NCI-H2227 (cell line): ENCODE data around the gene PEPD.
"Not testable (repeated sequence)": the region's sequence is repeated elsewhere in the genome, so short reads cannot be mapped to it uniquely, and the experiment has no call there.

Experiments used
- DNase-seq: peaks from one replicate; lab custom pipeline; 2025; ENCODE audit not compliant: unreplicated experiment; lab: John Stamatoyannopoulos, UW

PEPD gene

GRCh38 chr19:33521480-33522370 lies at the start of gene PEPD:
PEPD (minus strand) TSS chr19:33521791; CDS start chr19:33521760, 31 bp downstream.
- DNase-seq: peak; percentile 100

- no peak for DNase-seq
Measured at GRCh38 chr19:33569821-33570220, 48.2 kb upstream of the PEPD start.

GRCh38 chr19:33568706-33569105 lies 47.1 kb upstream of the PEPD start:
- no peak for DNase-seq

- no peak for DNase-seq
Measured at GRCh38 chr19:33564836-33565338, 43.3 kb upstream of the PEPD start.

GRCh38 chr19:33562636-33563035 lies 41.0 kb upstream of the PEPD start:
- DNase-seq: no peak

DNA sequence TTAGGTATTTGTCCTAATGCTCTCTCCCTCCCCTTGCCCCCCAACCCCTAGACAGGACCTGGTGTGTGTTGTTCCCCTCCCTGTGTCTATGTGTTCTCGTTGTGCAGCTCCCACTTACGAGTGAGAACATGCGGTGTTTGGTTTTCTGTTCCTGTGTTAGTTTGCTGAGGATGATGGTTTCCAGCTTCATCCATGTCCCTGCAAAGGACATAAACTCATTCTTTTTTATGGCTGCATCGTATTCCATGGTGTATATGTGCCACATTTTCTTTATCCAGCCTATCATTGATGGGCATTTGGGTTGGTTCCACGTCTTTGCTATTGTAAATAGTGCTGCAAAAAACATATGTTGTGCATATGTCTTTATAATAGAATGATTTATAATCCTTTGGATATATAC lies 40.1 kb upstream of the PEPD start:
- DNase-seq: not testable (repeated sequence)

GRCh38 chr19:33561261-33561660 lies 39.7 kb upstream of the PEPD start:
- no peak for DNase-seq

DNA sequence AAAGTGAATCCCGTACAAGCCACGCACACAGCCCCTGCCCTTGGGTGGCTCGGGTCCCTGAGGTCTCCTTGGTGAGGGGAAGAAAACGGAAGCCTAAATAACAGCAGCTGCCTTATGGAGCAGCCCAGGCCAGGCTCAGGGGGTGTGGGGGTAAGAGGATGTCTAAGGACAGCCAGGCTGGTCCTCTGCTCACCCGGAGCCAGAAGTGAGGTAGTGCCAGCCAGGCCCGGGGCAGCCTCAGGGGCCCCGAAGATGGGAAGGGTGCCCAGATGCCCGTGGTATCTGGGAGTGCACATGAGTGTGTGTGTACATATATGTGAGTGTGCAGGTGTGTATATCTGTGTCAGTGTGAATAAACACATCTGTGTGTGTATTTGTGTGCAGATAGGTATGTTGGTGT lies 38.4 kb upstream of the PEPD start:
- DNase-seq: no peak

- no peak for DNase-seq
Measured at GRCh38 chr19:33558856-33559255, 37.3 kb upstream of the PEPD start.

DNA sequence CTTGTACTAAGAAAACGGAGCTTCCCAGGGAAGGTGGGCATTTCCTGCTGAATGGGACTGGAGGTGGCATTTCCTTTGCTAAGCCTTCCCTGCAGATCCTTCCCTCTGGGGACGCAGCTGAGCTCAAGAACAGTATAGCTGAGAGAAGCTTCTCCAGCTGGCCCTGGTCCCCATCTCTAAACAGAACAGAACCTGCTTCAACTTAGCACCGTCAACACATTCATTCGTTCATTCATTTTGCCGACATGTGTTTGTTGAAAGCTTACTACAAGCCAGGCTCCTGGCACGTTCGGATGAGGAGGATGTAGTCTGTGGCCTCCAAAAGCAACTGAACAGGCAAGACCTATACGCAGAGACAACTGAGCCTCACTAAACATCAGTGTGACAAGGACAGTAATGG lies 36.6 kb upstream of the PEPD start:
- no peak for DNase-seq

DNA sequence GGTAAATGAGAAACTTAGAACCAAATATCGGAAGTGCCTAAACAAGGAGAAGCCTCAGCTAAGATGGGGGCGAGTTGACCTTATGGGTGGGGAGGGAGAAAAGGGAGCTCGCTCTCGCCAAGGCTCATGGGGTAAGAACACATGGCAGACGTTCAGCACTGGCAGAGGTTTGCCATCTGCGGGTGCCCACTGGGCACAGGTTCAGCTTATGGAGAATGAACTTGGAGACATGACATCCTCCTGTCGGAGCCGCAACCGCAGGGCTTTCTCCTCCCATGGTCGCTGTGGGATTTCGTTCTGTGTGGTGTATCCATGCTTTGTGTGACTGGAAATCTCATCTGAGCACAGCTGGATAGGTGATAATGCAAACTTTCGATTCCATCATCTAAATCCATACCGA lies 36.1 kb upstream of the PEPD start:
- no peak for DNase-seq

GRCh38 chr19:33557196-33557595 lies 35.6 kb upstream of the PEPD start:
- no peak for DNase-seq

GRCh38 chr19:33556261-33556660 lies 34.7 kb upstream of the PEPD start:
- no peak for DNase-seq

DNA sequence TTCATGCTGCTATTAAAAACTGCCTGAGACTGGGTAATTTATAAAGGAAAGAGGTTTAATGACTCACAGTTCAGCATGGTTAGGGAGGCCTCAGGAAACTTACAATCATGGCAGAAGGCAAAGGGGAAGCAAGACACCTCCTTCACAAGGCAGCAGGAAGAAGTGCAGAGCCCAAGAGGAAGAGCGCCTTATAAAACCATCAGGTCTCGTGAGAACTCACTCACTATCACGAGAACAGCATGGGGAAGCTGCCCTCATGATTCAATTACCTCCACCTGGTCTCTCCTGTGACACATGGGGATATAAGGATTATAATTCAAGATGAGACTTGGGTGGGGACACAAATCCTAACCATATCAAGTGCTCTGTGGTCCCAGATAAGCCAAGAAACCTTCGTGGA lies 34.1 kb upstream of the PEPD start:
- not testable (repeated sequence) for DNase-seq

GRCh38 chr19:33554821-33555220 lies 33.2 kb upstream of the PEPD start:
- no peak for DNase-seq

DNA sequence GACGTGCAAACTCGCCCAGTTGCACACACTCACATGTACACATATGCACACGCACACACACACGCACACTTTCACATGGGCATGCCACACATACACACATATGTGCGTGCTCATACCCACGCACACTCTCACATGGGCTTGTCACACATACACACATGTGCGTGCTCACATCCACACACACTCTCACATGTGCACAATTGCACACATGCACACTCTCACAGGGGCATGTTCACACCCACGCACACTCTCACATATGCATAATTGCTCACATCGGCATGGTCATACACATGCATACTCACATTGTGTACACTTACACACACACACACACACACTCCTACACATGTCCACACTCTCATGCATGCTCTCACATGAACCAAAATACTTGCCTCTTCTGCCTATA lies 32.8 kb upstream of the PEPD start:
- DNase-seq: no peak

GRCh38 chr19:33553530-33554310 lies 32.1 kb upstream of the PEPD start:
- DNase-seq: no peak

DNA sequence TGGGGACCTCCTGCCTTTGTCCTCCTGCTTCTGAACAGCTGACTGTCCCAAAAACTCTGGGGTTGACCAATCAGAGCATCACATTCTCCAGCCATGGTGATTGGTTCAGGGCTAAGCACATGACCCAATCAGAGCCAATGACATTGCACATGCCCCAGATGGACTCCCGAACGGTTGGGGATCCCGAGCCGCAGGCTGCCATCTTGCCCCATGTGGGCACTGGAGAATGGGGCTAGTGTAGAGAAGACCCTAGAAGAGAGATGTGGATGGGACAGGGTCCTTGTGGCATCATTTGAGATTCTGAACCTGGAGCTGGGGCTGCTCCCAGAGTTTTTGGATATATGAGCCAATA lies 31.3 kb upstream of the PEPD start:
- DNase-seq: no peak

DNA sequence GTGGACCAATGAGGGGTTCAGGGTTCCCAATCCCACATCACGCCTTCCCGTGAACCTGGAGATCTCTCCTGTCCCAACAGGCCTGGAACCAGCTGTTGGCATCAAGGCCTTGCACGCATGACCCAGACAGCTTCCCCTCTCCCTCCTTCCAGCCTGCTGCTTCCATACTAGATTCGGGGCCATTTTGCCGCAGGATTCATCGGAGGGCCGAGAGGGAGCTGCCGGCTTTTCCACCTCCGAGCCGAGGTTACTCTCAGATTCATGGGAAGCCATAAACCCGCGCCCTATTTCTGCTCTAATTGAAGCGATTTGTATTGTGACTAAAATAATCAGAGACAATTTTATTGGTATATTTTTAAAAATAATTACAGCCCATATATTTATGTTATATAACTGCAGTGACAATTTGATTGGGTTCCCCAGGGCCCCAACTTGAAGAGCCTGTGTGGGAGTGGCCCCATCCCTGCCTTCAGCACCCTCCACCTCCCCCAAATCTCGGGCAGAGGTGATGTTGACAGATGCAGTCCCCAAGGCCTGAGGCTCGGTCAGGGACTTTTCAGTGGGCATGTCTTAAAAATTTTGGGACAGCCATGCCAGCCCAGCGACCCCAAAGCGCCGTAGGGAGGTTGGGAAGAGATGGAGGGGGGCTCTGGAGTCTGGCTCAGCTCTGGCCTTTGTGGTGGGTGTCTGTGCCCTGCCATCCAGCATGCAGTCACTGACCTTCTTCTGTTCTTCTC lies 30.8 kb upstream of the PEPD start:
- DNase-seq: no peak

DNA sequence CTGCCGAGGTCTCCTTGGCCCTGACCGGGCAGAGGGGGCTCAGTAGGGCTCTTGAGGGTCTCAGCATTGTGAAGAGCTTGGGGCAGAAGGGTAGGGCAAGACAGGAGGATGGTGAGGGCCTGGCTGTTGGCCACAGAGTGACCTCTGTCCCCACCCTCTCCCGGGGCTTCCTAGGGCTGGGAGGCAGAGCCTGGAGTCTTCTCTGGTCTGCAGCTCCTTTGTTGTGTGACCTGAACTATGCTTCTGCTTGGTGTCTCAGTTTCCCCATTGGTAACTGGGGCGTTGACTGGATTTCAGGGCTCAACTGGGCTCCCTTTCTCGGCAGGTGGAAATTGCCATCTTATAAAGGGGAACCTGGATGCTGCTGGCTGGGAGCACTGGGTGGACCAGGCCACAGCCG lies 30.1 kb upstream of the PEPD start:
- no peak for DNase-seq

DNA sequence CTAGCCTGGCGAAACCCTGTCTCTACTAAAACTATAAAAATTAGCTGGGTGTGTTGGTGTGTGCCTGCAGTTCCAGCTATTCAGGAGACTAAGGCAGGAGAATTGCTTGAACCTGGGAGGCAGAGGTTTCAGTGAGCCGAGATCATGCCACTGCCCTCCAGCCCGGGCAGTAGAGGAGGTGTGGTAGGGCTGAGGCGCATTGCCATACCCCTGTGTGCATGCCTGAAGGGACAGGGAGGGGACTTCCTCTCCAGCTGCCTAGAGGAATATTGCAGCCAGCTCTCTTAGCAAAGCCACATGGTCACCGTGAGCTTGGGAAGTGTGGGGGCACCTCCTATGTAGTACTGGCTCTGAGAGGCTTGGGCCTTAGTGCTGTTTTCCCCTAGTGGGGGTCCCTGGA lies 29.2 kb upstream of the PEPD start:
- DNase-seq: no peak
